H7 (cell line): Measurements from ENCODE around the gene AFDN. TPM values are rescaled to one million over a fixed set of nuclear protein-coding genes. Genes with fewer than 3 reads are reported as not detected.

Source experiments
- DNase-seq: peaks from one replicate; pipeline ENCODE4 v3.0.0; 2012
- H3K27me3 ChIP-seq: 2 replicates; pipeline ENCODE4 v1.6.0; 2011; ENCODE audit warnings: mild to moderate bottlenecking, low read length; ENCODE audit not compliant: control insufficient read depth, insufficient read depth
- H3K36me3 ChIP-seq: replicated peaks from 2 replicates; pipeline ENCODE4 v1.5.1; 2011; ENCODE audit warnings: low read length; ENCODE audit not compliant: control insufficient read depth, insufficient read depth
- H3K4me3 ChIP-seq: 2 replicates; pipeline ENCODE4 v1.5.1; 2011; ENCODE audit warnings: low read depth, mild to moderate bottlenecking, control low read depth, low read length, moderate library complexity; ENCODE audit not compliant: insufficient read depth
- total RNA-seq: library from RNA; depleted of rRNA; stranded (reverse); fragments of >200 nt; shearing (Covaris generic); gene quantifications from 2 replicates; pipeline ENCODE4 v1.2.3, GENCODE V29; 2014

Gene AFDN
- total RNA-seq, 1 experiment from 2014 or later, result 67.6 TPM

GRCh38 chr6:167937301-167937700, 110.6 kb downstream of the AFDN start:
- no peaks in the 10 kb centered on the region; the same call in 1 of the 2 replicates for H3K36me3 ChIP-seq
- no peaks in the 10 kb centered on the region for H3K27me3 ChIP-seq
- DNase-seq, result no peak
- no peak overlapping the region for H3K4me3 ChIP-seq

DNA sequence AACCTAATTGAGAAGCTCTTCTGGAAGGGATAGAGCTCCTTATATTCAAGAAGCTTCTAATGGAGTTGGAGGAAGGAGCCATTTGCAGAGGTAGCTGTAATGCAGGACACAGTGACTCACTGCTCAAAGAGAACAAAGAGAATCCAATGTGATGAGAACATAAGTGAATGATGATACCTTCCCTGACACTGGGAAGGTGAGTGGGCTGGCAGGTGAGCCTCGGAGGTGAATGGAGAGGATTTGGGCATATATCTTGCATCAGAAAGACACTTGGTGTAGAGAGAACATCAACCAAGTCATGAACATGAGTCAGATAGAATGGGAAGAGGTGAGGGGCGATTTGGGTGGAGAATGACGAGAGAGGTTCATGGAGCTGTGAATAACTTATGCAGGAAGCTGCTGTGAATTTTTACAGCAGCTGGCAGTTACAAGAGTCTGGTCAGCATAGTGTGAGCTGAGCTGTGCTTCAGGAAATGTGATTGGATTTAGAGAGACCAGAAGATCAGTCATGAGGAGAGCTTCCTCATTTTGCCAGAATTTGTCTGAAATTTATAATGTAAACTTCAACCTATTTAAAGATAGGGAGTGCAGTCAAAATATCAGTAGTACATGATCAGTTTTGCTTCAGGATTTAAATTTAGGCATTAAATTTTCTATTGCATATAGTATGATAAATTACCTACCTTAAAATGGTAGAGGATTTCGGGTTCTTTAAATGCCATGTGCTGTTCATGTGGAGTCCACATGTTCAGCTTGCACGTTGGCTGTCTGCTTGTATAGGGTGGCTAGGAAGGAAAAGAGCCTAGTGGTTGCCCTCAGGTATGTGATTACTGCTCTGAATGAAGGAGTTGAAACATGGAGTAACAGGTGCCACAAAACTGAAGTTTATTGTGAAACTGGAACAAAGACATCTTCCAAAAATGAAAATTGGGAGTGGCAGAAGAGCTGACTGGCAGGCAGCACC, 111.5 kb downstream of the AFDN start:
- Histone ChIP-seq H3K4me3 (no peak overlapping the region), H3K27me3 (no peaks in the 10 kb centered on the region), H3K36me3 (peaks cover 1% of the 10 kb centered on the region)
- no peak for DNase-seq

- no peak for DNase-seq
- Histone ChIP-seq H3K27me3 (no peaks in the 10 kb centered on the region), H3K4me3 (no peak overlapping the region), H3K36me3 (peaks cover 13% of the 10 kb centered on the region)
Observed at GRCh38 chr6:167941822-167942221, 115.1 kb downstream of the AFDN start.

DNA sequence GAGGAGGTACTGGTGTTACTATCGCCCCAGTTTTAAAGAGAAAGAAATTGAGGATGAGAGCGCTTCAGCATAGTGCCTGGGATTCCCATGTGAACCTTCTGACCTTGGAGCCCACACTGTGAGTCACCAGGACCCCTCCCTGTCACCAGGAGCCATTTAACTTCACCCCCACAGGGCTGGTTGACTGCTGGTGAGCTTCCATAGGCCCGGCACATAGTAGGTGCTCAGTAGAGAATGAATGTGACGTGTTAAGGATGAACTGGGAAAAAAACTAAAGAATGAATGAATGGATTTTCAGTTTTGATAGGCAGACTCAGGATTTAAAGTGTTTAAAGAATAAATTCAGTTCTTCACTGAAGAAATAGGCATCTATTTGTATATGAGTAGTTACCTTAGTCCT, 117.4 kb downstream of the AFDN start:
- H3K27me3 ChIP-seq, result no peaks in the 10 kb centered on the region
- peaks cover 24% of the 10 kb centered on the region for H3K36me3 ChIP-seq
- H3K4me3 ChIP-seq, result no peak overlapping the region
- DNase-seq, result no peak

GRCh38 chr6:167946007-167946406, 119.3 kb downstream of the AFDN start:
- H3K4me3 ChIP-seq, result no peak overlapping the region
- H3K27me3 ChIP-seq, result no peaks in the 10 kb centered on the region
- peaks cover 30% of the 10 kb centered on the region for H3K36me3 ChIP-seq
- no peak for DNase-seq

DNA sequence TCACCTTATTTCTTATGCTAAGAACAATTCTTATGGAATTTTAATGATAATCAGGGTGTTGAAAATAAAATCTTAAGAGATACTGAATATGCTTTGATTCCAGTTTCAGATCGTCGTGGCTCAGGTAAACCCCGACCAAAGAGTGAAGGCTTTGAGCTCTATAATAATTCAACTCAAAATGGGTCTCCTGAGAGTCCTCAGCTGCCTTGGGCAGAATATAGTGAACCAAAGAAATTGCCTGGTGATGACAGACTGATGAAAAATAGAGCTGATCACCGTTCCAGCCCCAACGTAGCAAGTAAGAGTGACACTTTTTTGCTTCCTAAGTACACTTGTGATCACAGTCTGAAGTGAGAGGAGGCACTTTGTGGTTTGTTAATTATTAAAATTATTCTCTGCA, 119.9 kb downstream of the AFDN start:
- no peak for DNase-seq
- Histone ChIP-seq H3K36me3 (peaks cover 33% of the 10 kb centered on the region), H3K4me3 (no peak overlapping the region), H3K27me3 (no peaks in the 10 kb centered on the region)

- Histone ChIP-seq H3K36me3 (peaks cover 35% of the 10 kb centered on the region), H3K4me3 (no peak overlapping the region), H3K27me3 (no peaks in the 10 kb centered on the region)
- DNase-seq, result no peak
Observed at GRCh38 chr6:167947716-167948115, 121.0 kb downstream of the AFDN start.

GRCh38 chr6:167948716-167949115, 122.0 kb downstream of the AFDN start:
- H3K27me3 ChIP-seq, result no peaks in the 10 kb centered on the region
- H3K36me3 ChIP-seq, result peaks cover 33% of the 10 kb centered on the region
- no peak overlapping the region for H3K4me3 ChIP-seq
- DNase-seq, result no peak

DNA sequence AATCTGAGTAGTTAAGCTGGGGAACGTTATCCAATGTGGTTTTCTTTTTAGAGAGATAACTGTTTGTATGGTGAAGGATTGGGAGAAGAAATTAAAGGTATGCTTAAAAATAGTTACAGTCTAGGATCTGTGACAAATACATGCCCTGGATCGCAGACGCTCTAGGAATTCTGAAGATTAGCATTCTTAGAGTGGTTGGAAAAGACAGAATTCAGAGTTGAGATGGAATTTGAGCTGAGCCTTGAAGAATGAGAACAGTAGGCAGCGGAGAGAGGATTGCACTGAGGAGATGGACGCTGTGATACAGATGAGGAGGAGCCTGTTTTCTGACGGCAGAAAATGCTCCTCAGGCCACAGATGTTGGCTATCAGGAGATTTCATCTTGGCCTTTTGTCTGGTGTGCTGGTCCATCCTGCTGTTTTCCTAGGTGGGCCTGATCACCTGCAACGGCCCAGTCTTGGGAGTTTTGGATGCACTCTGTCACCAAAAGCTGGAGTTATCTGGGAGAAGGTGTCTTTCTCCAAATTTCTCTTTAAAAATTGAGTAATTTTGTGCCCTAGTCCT, 122.5 kb downstream of the AFDN start:
- H3K36me3 ChIP-seq, result peaks cover 30% of the 10 kb centered on the region
- DNase-seq, result no peak
- H3K4me3 ChIP-seq, result no peak overlapping the region
- no peaks in the 10 kb centered on the region for H3K27me3 ChIP-seq

DNA sequence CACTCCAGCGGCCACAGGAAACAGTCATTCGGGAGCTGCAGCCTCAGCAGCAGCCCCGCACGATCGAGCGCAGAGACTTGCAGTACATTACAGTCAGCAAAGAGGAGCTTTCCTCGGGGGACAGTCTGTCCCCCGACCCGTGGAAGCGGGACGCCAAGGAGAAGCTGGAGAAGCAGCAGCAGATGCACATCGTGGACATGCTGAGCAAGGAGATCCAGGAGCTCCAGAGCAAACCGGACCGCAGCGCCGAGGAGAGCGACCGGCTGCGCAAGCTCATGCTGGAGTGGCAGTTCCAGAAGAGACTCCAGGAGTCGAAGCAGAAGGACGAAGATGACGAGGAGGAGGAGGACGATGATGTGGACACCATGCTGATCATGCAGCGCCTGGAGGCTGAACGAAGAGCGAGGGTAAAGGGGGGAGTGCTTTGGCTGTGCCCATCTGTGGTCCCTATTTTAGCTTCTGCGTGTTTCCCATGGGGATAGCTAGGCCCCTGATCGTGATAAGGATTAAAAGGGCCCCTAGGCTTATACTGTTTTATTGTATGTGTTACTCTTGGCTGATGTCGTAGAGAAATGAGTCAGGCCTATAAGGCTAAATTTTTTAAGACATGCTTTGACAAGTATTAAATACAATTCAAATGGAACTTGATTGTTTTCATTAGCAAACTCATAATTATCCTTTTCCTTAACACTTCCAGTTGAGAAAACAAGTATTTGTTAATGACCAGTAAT, 125.2 kb downstream of the AFDN start:
- H3K4me3 ChIP-seq, result no peak overlapping the region
- DNase-seq, result no peak
- peaks cover 25% of the 10 kb centered on the region for H3K36me3 ChIP-seq
- H3K27me3 ChIP-seq, result no peaks in the 10 kb centered on the region

DNA sequence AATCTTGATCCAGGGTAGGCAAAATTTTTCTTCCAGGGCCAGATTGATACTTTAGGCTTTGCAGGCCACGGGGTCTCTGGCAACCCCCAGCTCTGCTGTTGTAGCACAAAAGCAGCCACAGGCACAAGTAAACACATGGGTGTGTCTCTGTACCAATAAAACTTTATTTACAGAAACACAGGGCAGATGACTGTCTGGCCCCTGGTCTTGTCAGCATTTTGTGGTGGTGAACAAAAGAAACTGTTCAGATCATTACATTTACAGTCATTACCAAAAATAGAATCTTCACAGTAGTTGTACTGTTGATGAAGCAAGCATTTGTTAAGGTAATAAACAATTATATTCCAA, 125.8 kb downstream of the AFDN start:
- DNase-seq, result no peak
- Histone ChIP-seq H3K36me3 (peaks cover 24% of the 10 kb centered on the region), H3K4me3 (no peak overlapping the region), H3K27me3 (no peaks in the 10 kb centered on the region)

DNA sequence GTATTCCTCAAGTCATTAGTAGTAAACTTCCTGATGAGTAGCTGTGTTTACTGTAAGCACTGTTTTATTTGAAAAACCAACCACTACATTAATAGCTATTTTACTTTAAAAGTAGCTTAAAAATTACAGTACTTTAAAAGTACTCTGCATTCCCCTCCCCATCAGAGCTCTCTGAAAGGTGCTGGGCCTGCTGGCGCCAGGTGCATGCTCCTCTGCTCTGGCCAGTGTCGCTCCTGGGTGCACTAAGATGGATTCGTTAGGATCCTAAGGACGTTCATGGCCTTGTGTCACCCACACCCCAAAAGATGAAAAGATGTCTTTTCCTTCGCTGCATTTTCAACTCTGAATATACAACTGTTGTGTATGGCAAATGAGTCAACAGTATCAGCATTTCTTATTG, 126.8 kb downstream of the AFDN start:
- no peak for DNase-seq
- H3K4me3 ChIP-seq, result no peak overlapping the region
- H3K36me3 ChIP-seq, result peaks cover 19% of the 10 kb centered on the region
- H3K27me3 ChIP-seq, result no peaks in the 10 kb centered on the region

- no peak for DNase-seq
Observed at GRCh38 chr6:167954151-167954550, 127.4 kb downstream of the AFDN start.

GRCh38 chr6:167956491-167956890, 129.8 kb downstream of the AFDN start:
- no peak for DNase-seq
- no peak overlapping the region for H3K4me3 ChIP-seq
- no peaks in the 10 kb centered on the region for H3K27me3 ChIP-seq
- H3K36me3 ChIP-seq, result peaks cover 6% of the 10 kb centered on the region

More at GRCh38 chr6:167954151-167954550, 127.4 kb downstream of the AFDN start:
- H3K36me3 ChIP-seq, result peaks cover 13% of the 10 kb centered on the region
- H3K4me3 ChIP-seq, result no peak overlapping the region
- H3K27me3 ChIP-seq, result no peaks in the 10 kb centered on the region
